Mesangial cell (primary cell): ENCODE results near the gene NKX2-4. TPM values are rescaled to one million over a fixed set of nuclear protein-coding genes. Genes with fewer than 3 reads are reported as not detected.

Experiments
- total RNA-seq: library from RNA; depleted of rRNA; stranded (reverse); fragments of >200 nt; gene quantifications from 2 replicates; pipeline ENCODE4 v1.2.3, GENCODE V29; 2015

Gene NKX2-4
- not detected in 2 replicates for total RNA-seq

GRCh38 chr20:21397341-21398108, at the start of gene NKX2-4:
TSS of gene NKX2-4 (minus strand) at chr20:21397526. CDS start at chr20:21397399, 127 bp downstream.

Other genes with a start within 250 kb of the NKX2-4 start
- gene XRN2, start 94.2 kb downstream of the NKX2-4 start, total RNA-seq: 57.8 and 58.3 TPM in 2 replicates
- not detected in 2 replicates for gene NKX2-2, start 116.5 kb upstream of the NKX2-4 start, total RNA-seq